Mucosa of descending colon (tissue), 3 donors: ENCODE data around the gene TSN. TPM values are rescaled to one million over a fixed set of nuclear protein-coding genes. Genes with fewer than 3 reads are reported as not detected.

Experiments
- ATAC-seq: fragments of 200-7000 bp; cut with Tn5 transposase; one replicate; pipeline ENCODE4 v1.9.1; 2020; ENCODE audit warnings: mild to moderate bottlenecking, moderate library complexity
- DNase-seq, 3 donors: peaks; one replicate each; pipeline ENCODE4 v3.0.0-alpha.2; 2020
- H3K36me3 ChIP-seq: fragments of 200-600 bp; one replicate; pipeline ENCODE4 v1.8.0; 2021; ENCODE audit warnings: low read depth, mild to moderate bottlenecking
- H3K4me1 ChIP-seq: fragments of 200-600 bp; one replicate; pipeline ENCODE4 v1.8.0; 2021; ENCODE audit warnings: low read depth, mild to moderate bottlenecking
- H3K4me3 ChIP-seq: fragments of 200-600 bp; one replicate; pipeline ENCODE4 v1.8.0; 2021; ENCODE audit warnings: mild to moderate bottlenecking
- H3K9me3 ChIP-seq: fragments of 200-600 bp; one replicate; pipeline ENCODE4 v1.8.0; 2021; ENCODE audit warnings: mild to moderate bottlenecking
- intact Hi-C, 2 donors: fragments of 100-400 bp; cut with DNase I in 1 of 2; cut with micrococcal nuclease in 1 of 2; formaldehyde crosslinking; loops; one replicate each; pipeline versions ENCODE4 v1.11.0 to v1.11.1; 2022; cut with DNase I, micrococcal nuclease
- total RNA-seq, 3 donors: library from RNA; stranded (reverse); fragmentation: NEBNext Ultra II Directional in 2 of 3; extraction: Animal tissue kit (Norgen Biotek cat#: 25700) in 2 of 3; gene quantifications; one replicate each; pipeline versions ENCODE4 v1.2.1 to v1.2.4, GENCODE V29; 2021 to 2023
- TF ChIP-seq, protein P1 (sequence below): fragments of 200-600 bp; IDR thresholded peaks from one replicate; pipeline ENCODE4 v1.8.0; 2022; ENCODE audit warnings: antibody characterized with exemption, mild to moderate bottlenecking
- donor health status: DM: no; HTN: no; CAD: no; lungs with moderate emphysema.
- donor health status: DM: no; HTN: no; CAD: no.
- donor health status: DM: no; HTN: yes; CAD: no.

Gene TSN
- total RNA-seq, 3 donors from 2014 or later: 45.9 to 52.4 (median 47.3) TPM

GRCh38 chr2:121778741-121779487, 23.5 kb downstream of the TSN start:
- DNase-seq (no peak), ATAC-seq (peak; percentile 79)
- Histone ChIP-seq H3K9me3 (no peaks in the 10 kb centered on the region), H3K4me1 (peaks cover 4% of the 10 kb centered on the region), H3K36me3 (no peaks in the 10 kb centered on the region), H3K4me3 (no peak overlapping the region)
- TF ChIP-seq, protein P1, sequence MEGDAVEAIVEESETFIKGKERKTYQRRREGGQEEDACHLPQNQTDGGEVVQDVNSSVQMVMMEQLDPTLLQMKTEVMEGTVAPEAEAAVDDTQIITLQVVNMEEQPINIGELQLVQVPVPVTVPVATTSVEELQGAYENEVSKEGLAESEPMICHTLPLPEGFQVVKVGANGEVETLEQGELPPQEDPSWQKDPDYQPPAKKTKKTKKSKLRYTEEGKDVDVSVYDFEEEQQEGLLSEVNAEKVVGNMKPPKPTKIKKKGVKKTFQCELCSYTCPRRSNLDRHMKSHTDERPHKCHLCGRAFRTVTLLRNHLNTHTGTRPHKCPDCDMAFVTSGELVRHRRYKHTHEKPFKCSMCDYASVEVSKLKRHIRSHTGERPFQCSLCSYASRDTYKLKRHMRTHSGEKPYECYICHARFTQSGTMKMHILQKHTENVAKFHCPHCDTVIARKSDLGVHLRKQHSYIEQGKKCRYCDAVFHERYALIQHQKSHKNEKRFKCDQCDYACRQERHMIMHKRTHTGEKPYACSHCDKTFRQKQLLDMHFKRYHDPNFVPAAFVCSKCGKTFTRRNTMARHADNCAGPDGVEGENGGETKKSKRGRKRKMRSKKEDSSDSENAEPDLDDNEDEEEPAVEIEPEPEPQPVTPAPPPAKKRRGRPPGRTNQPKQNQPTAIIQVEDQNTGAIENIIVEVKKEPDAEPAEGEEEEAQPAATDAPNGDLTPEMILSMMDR: no peak
- intact Hi-C loops: no loop called here

DNA sequence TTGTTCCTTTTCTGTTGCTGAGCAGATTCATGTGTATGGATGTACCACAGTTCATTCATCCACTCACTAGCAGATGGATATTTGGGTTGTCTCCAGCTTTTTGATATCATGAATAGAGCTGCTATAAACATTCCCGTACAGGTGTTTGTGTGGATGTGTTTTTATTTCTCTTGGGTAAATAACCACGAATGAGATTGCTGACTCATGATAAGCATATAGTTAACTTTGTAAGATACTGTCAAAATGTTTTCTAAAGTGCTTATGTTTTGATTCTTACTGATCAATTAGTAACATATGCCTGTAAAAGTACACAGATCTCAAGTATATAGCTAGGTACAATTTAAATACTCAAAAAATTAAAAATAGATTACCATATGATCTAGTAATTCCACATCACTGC, 27.7 kb downstream of the TSN start:
- no peak for DNase-seq
- Histone ChIP-seq H3K36me3 (no peaks in the 10 kb centered on the region), H3K4me1 (no peaks in the 10 kb centered on the region), H3K4me3 (no peak overlapping the region), H3K9me3 (peaks cover under 1% of the 10 kb centered on the region)
- intact Hi-C loops: no loop called here
- ATAC-seq: no peak
- TF ChIP-seq, protein P1: no peak

- Histone ChIP-seq H3K36me3 (no peaks in the 10 kb centered on the region), H3K4me1 (no peaks in the 10 kb centered on the region), H3K9me3 (peaks cover 5% of the 10 kb centered on the region), H3K4me3 (no peak overlapping the region)
- intact Hi-C loops: no loop called here
- no peak for DNase-seq
- TF ChIP-seq, protein P1: no peak
- ATAC-seq: no peak
Measured at GRCh38 chr2:121788685-121789084, 33.2 kb downstream of the TSN start.

DNA sequence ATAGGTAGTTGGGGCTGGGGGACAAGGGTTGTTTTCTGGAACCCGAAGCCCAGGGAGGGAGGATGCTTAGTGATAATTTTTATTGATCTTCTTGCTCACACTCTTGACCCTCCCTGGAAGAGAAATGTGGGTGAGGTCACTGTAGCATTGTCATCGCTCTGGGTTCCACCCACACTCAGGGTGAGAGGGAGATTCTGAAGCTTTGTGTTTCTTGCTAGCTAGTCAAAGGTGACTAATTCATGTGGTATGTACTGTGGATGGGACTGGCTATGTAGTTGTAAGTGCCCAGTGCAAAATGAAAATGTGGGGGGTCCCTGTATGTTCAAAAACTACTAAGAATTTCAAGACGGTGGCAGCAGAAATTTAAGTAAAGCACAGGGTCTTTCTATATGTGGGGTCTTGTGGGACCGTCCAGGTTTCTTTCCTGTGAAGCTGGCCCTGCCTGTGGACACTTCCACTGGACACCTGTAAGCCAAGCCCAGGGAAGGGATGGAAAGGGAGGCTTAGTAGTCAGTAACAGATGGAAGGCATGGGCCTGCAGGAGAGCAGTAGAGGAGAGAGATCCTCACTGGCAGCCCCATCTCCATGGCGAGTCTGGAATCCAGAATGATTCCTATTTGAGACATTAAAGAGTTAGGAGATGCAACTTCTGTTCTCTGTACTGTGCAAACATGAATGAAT, 35.0 kb downstream of the TSN start:
- TF ChIP-seq, protein P1: no peak
- DNase-seq (no peak), ATAC-seq (peak; percentile 25)
- intact Hi-C loops: no loop called here
- Histone ChIP-seq H3K4me3 (no peak overlapping the region), H3K36me3 (no peaks in the 10 kb centered on the region), H3K9me3 (peaks cover 5% of the 10 kb centered on the region), H3K4me1 (no peaks in the 10 kb centered on the region)

DNA sequence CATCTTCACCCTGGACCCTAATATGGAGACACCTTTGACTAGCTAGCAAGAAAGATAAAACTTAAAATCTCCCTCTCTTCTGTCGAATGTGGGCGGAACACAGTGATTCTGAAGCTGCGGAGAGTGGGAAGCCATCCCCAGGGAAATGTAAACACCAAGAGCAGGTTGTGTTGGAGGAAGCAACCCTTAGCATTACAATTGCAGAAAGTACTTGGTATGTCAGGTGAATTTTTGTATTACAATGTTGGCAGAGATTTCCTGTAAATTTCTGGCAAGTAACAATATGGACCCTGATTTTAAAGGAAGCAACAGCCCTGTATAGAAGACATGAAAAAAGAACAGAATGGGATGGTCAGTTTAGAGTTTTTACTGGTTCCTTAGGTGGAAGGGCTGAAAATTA, 35.8 kb downstream of the TSN start:
- no peaks in the 10 kb centered on the region for H3K4me1 ChIP-seq
- no peak for DNase-seq
- ATAC-seq: no peak
- H3K36me3 ChIP-seq: no peaks in the 10 kb centered on the region
- peaks cover 5% of the 10 kb centered on the region for H3K9me3 ChIP-seq
- H3K4me3 ChIP-seq: no peak overlapping the region
- intact Hi-C loops: no loop called here
- TF ChIP-seq, protein P1: no peak
